DMS53 (cell line): ENCODE results near the gene TENM3.
A peak's percentile ranks its signal among the peaks of the same experiment; 100 is the strongest.
"Not testable (repeated sequence)": the region's sequence is repeated elsewhere in the genome, so short reads cannot be mapped to it uniquely, and the experiment has no call there.

Experiments
- DNase-seq: peaks from one replicate; lab custom pipeline; 2025; lab: John Stamatoyannopoulos, UW

TENM3 gene

GRCh38 chr4:182810103-182810615 lies 567.0 kb downstream of the TENM3 start:
- no peak for DNase-seq

- DNase-seq, result no peak
Observed at GRCh38 chr4:182812916-182813315, 569.7 kb downstream of the TENM3 start.

- DNase-seq, result not testable (repeated sequence)
Observed at GRCh38 chr4:182814065-182814464, 570.9 kb downstream of the TENM3 start.

GRCh38 chr4:182818926-182819730 lies 575.9 kb downstream of the TENM3 start:
- no peak for DNase-seq

GRCh38 chr4:182819751-182820150 lies 576.5 kb downstream of the TENM3 start:
- DNase-seq, result no peak

GRCh38 chr4:182822554-182822953 lies 579.4 kb downstream of the TENM3 start:
- DNase-seq, result no peak

GRCh38 chr4:182823576-182823975 lies 580.4 kb downstream of the TENM3 start:
- no peak for DNase-seq

- no peak for DNase-seq
Observed at GRCh38 chr4:182825003-182825402, 581.8 kb downstream of the TENM3 start.

- no peak for DNase-seq
Observed at GRCh38 chr4:182825786-182826185, 582.6 kb downstream of the TENM3 start.

- DNase-seq, result no peak
Observed at GRCh38 chr4:182826391-182826790, 583.2 kb downstream of the TENM3 start.

GRCh38 chr4:182827166-182827565 lies 584.0 kb downstream of the TENM3 start:
- DNase-seq, result no peak

GRCh38 chr4:182827954-182828353 lies 584.8 kb downstream of the TENM3 start:
- DNase-seq, result no peak

- DNase-seq, result no peak
Observed at GRCh38 chr4:182828360-182829025, 585.3 kb downstream of the TENM3 start.

- no peak for DNase-seq
Observed at GRCh38 chr4:182829196-182829595, 586.0 kb downstream of the TENM3 start.

GRCh38 chr4:182831376-182831775 lies 588.2 kb downstream of the TENM3 start:
- no peak for DNase-seq

- peak; percentile 58 for DNase-seq
Observed at GRCh38 chr4:182832352-182833120, 589.3 kb downstream of the TENM3 start.

GRCh38 chr4:182835006-182835740 lies 592.0 kb downstream of the TENM3 start:
- DNase-seq, result no peak

- DNase-seq, result no peak
Observed at GRCh38 chr4:182837831-182838230, 594.6 kb downstream of the TENM3 start.

GRCh38 chr4:182838535-182838934 lies 595.3 kb downstream of the TENM3 start:
- DNase-seq, result no peak

GRCh38 chr4:182839256-182839655 lies 596.1 kb downstream of the TENM3 start:
- DNase-seq, result no peak

- no peak for DNase-seq
Observed at GRCh38 chr4:182840108-182840507, 596.9 kb downstream of the TENM3 start.

GRCh38 chr4:182842104-182842600 lies 599.0 kb downstream of the TENM3 start:
- DNase-seq, result no peak
